Upper lobe of left lung (tissue), 6 donors: Measurements from ENCODE around the gene CFAP57. TPM values are rescaled to one million over a fixed set of nuclear protein-coding genes. Genes with fewer than 3 reads are reported as not detected.

ENCODE experiments used
- ATAC-seq, 2 donors: fragments of 200-7000 bp; cut with Tn5 transposase; one replicate each; pipeline ENCODE4 v1.9.1; 2022; ENCODE audit warnings: mild to moderate bottlenecking in 2 of 2, moderate library complexity in 2 of 2; ENCODE audit not compliant: low FRiP score in 2 of 2
- DNase-seq, 2 donors: peaks; one replicate each; pipeline ENCODE4 v3.0.0-alpha.2; 2019 to 2020
- H3K27ac ChIP-seq, 4 donors: fragments of 200-600 bp; sonication (generic); one replicate each; pipeline ENCODE4 v1.5.1; 2016 to 2019
- H3K27me3 ChIP-seq, 4 donors: fragments of 200-600 bp; sonication (generic); one replicate each; pipeline ENCODE4 v1.5.1; 2017 to 2019
- H3K36me3 ChIP-seq, 4 donors: fragments of 200-600 bp; sonication (generic); one replicate each; pipeline ENCODE4 v1.5.1; 2016 to 2019
- H3K4me1 ChIP-seq, 4 donors: fragments of 200-600 bp; sonication (generic); one replicate each; pipeline ENCODE4 v1.5.1; 2018 to 2019
- H3K4me3 ChIP-seq, 4 donors: fragments of 200-600 bp; sonication (generic); one replicate each; pipeline ENCODE4 v1.5.1; 2017 to 2019; ENCODE audit warnings: mild to moderate bottlenecking in 2 of 4, moderate library complexity in 1 of 4
- H3K9me3 ChIP-seq, 4 donors: fragments of 200-600 bp; sonication (generic); one replicate each; pipeline ENCODE4 v1.5.1; 2018 to 2019
- CTCF ChIP-seq, 6 experiments: fragments of 450-650 bp in 4 of 6; fragments of 200-600 bp in 2 of 6; sonication (generic) in 2 of 6; IDR thresholded peaks; one replicate each; pipeline ENCODE4 v1.5.1; 2016 to 2019; ENCODE audit warnings: antibody characterized with exemption in 6 of 6
- EP300 ChIP-seq, 4 donors: sonication (generic); formaldehyde crosslinking; IDR thresholded peaks; one replicate each; pipeline ENCODE4 v1.5.1; 2017; ENCODE audit warnings: antibody characterized with exemption in 4 of 4, control low read depth in 2 of 4
- POLR2A ChIP-seq, 4 donors: fragments of 450-650 bp; IDR thresholded peaks; one replicate each; pipeline ENCODE4 v1.5.1; 2016 to 2017; ENCODE audit warnings: antibody characterized with exemption in 4 of 4, mild to moderate bottlenecking in 2 of 4
- POLR2AphosphoS5 ChIP-seq, 2 donors: sonication (generic); formaldehyde crosslinking; IDR thresholded peaks; one replicate each; pipeline ENCODE4 v1.5.1; 2017; ENCODE audit warnings: antibody characterized with exemption in 2 of 2
- WGBS, 2 donors: methylation state at CpG; one replicate each; pipeline ENCODE4 v1.1.5; 2017 to 2018; 5-methylcytosine and 5-hydroxymethylcytosine counted together
- total RNA-seq, 6 donors: library from RNA; depleted of rRNA in 4 of 6; stranded (reverse); fragments of >200 nt in 4 of 6; gene quantifications; one replicate each; pipeline versions ENCODE4 v1.1.0 to v1.2.1, GENCODE V29; 2016 to 2021
- donor health status: DM: no; HTN: no; CAD: no; lungs with moderate emphysema.
- donor health status: DM: no; HTN: yes; CAD: no; lungs with severe emphysema.

CFAP57 gene
- total RNA-seq, 6 donors from 2014 or later: 0.37 to 23.1 (median 3.7) TPM

GRCh38 chr1:43238085-43238484 lies 66.0 kb downstream of the CFAP57 start:
- no peak for TF ChIP-seq POLR2AphosphoS5 (IDR thresholded peaks at IDR 0.05)
- TF ChIP-seq CTCF (IDR thresholded peaks at IDR 0.05): peak; percentile 50 to 79 (median 63)
- no peaks in the 10 kb centered on the region for H3K36me3 ChIP-seq
- peak; percentile 71 to 75 for ATAC-seq
- H3K4me3 ChIP-seq: no peak overlapping the region
- H3K27me3 ChIP-seq: no peaks in the 10 kb centered on the region
- peak in 1 of 2 donors; percentile 76 for DNase-seq
- no peaks in the 10 kb centered on the region for H3K9me3 ChIP-seq
- WGBS, 2 donors: 8 to 16% methylated on average over 5 of the region's 5 CpGs
- H3K27ac ChIP-seq: peak overlapping the region in 3 of 4 donors; percentile 22 to 45 (median 28)
- peaks cover 14 to 34% (median 24%) of the 10 kb centered on the region in 4 donors for H3K4me1 ChIP-seq

DNA sequence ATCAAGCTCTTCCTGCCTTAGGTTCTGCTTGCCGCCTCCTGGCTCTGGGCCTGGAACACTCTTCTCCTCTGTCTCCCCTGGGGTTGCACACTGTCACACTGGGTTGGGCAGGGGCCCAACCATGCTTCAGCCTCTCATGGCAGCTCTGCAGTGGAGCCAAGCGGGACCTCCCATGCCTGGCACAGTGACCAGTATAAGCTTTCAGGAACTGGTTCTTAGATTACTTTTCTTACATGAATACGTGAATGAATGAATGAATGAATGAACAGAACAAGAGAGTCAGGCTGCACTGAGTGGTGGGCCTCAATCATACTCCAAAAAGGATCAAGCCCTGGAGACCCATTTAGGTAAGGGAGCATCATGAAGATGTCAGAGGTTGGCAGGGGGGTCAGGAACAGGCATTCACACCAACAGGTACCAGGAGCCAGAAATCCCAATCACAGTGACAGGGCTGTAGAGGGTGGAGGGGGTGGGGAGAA lies 66.9 kb downstream of the CFAP57 start:
- Histone ChIP-seq H3K4me1 (peaks cover 14 to 30% (median 24%) of the 10 kb centered on the region in 4 donors), H3K36me3 (no peaks in the 10 kb centered on the region), H3K27me3 (no peaks in the 10 kb centered on the region), H3K9me3 (no peaks in the 10 kb centered on the region), H3K27ac (peak overlapping the region in 1 of 4 donors; percentile 32), H3K4me3 (no peak overlapping the region)
- ATAC-seq: no peak
- TF ChIP-seq EP300 (IDR thresholded peaks at IDR 0.05) (no peak), POLR2AphosphoS5 (IDR thresholded peaks at IDR 0.05) (no peak), CTCF (IDR thresholded peaks at IDR 0.05) (no peak), POLR2A (IDR thresholded peaks at IDR 0.05) (no peak)
- WGBS, 2 donors: 47 to 62% methylated on average over 3 of the region's 3 CpGs
- DNase-seq: no peak

- Histone ChIP-seq H3K4me1 (peaks cover 14 to 30% (median 24%) of the 10 kb centered on the region in 4 donors), H3K27ac (peak overlapping the region in 1 of 4 donors; percentile 32), H3K27me3 (no peaks in the 10 kb centered on the region), H3K36me3 (no peaks in the 10 kb centered on the region), H3K4me3 (no peak overlapping the region), H3K9me3 (no peaks in the 10 kb centered on the region)
- no peak for ATAC-seq
- 43 to 64% methylated on average over 3 of the region's 3 CpGs for WGBS, 2 donors
- no peak for DNase-seq
- TF ChIP-seq EP300 (IDR thresholded peaks at IDR 0.05) (no peak), POLR2AphosphoS5 (IDR thresholded peaks at IDR 0.05) (no peak), CTCF (IDR thresholded peaks at IDR 0.05) (no peak), POLR2A (IDR thresholded peaks at IDR 0.05) (no peak)
Measured at GRCh38 chr1:43239484-43239883, 67.4 kb downstream of the CFAP57 start.

DNA sequence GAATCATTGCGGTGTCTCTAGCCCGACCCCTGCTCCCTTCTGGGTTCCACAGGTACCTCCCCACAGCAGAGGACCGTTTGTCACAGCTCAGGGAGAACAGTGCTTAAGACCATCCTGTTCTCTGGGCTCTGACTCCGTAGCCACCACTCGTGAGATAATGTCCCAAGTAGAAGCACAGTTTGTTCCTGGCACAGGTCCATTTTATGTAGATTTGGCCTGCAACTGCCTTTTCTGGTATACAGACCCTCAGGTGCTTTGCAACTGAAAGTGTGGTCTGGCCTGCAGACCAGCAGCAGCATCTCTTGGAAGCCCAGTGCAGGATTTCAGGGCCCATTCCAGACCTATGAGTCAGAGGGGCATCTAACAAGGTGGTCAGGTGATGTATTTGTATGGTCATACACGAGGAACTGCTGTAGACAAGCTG lies 69.3 kb downstream of the CFAP57 start:
- peaks cover 14 to 27% (median 21%) of the 10 kb centered on the region in 4 donors for H3K4me1 ChIP-seq
- H3K27ac ChIP-seq: no peak overlapping the region
- no peaks in the 10 kb centered on the region for H3K27me3 ChIP-seq
- no peaks in the 10 kb centered on the region for H3K9me3 ChIP-seq
- DNase-seq (peak in 1 of 2 donors; percentile 47), ATAC-seq (peak in 1 of 2 donors; percentile 54)
- TF ChIP-seq POLR2AphosphoS5 (IDR thresholded peaks at IDR 0.05) (no peak), POLR2A (IDR thresholded peaks at IDR 0.05) (no peak), CTCF (IDR thresholded peaks at IDR 0.05) (no peak), EP300 (IDR thresholded peaks at IDR 0.05) (no peak)
- H3K4me3 ChIP-seq: no peak overlapping the region
- 54 to 66% methylated on average over 6 of the region's 6 CpGs for WGBS, 2 donors
- no peaks in the 10 kb centered on the region for H3K36me3 ChIP-seq

- 90 to 92% methylated on average over 6 of the region's 6 CpGs for WGBS, 2 donors
- ATAC-seq: no peak
- no peak for TF ChIP-seq POLR2AphosphoS5 (IDR thresholded peaks at IDR 0.05)
- no peak for TF ChIP-seq EP300 (IDR thresholded peaks at IDR 0.05)
- TF ChIP-seq POLR2A (IDR thresholded peaks at IDR 0.05): no peak
- no peak for TF ChIP-seq CTCF (IDR thresholded peaks at IDR 0.05)
Measured at GRCh38 chr1:43243299-43243698, 71.2 kb downstream of the CFAP57 start.

More at GRCh38 chr1:43243299-43243698, 71.2 kb downstream of the CFAP57 start:
- Histone ChIP-seq H3K27me3 (no peaks in the 10 kb centered on the region), H3K36me3 (no peaks in the 10 kb centered on the region), H3K27ac (no peak overlapping the region), H3K9me3 (no peaks in the 10 kb centered on the region), H3K4me3 (no peak overlapping the region), H3K4me1 (peaks cover 9 to 18% (median 13%) of the 10 kb centered on the region in 4 donors)
- no peak for DNase-seq
